ENCODE results near the gene PODXL. TPM values are rescaled to one million over a fixed set of nuclear protein-coding genes. Genes with fewer than 3 reads are reported as not detected.

PODXL gene
- total RNA-seq, 1 experiment from 2014 or later = 727 TPM

DNA sequence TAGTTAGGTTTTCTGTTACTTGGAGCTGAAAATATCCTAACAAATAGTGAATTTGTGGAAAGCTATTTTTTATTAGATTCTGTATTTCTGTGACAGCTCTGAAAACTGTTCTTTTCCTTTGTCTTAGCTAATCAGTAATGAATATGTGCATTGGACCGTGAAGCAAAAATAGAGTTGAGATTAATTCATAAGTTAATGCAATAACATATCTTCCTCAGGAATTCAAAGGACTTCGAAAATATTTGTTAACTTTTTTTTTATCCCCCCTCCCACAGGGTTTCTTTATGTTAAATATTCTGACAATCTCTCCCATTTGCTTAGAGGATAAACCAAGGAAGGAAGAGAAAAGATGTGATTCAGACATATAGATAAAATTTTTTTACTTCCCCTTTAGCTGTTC, 101.4 kb downstream of the PODXL start:
- no peak overlapping the region for H3K27ac Mint-ChIP-seq
- no peak overlapping the region for H2BK15ac ChIP-seq (ENCODE audit: low read depth, low read length)
- H3K14ac ChIP-seq (ENCODE audit: insufficient read depth, low read length) = no peak overlapping the region
- H3K27me3 Mint-ChIP-seq (ENCODE audit: low read depth) = no peaks in the 10 kb centered on the region
- H3T11ph ChIP-seq (ENCODE audit: low read length) = no peak overlapping the region
- H4K20me1 ChIP-seq (ENCODE audit: control insufficient read depth, insufficient read depth, insufficient read length) = no peaks in the 10 kb centered on the region
- H2AK5ac ChIP-seq (ENCODE audit: insufficient read length, low read length) = no peak overlapping the region
- no peaks in the 10 kb centered on the region for H3K9me3 ChIP-seq (ENCODE audit: control insufficient read depth, low read depth, low read length)
- H3K4ac ChIP-seq (ENCODE audit: low read depth, low read length) = no peak overlapping the region
- H3K4me3 Mint-ChIP-seq = no peak overlapping the region
- H3K56ac ChIP-seq (ENCODE audit: insufficient read length, low read depth, low read length) = no peak overlapping the region
- H3K4me1 Mint-ChIP-seq = peaks cover 0 to 2% of the 10 kb centered on the region in 2 experiments; a peak in 1 of 4 replicates
- no peak overlapping the region for H3K9ac ChIP-seq (ENCODE audit: extremely low read depth, insufficient read length, low read length)
- WGBS (ENCODE audit: extremely low coverage, insufficient read length, low lambda C conversion rate) = no CpG with 5 or more reads among the region's 2 CpGs
- peaks cover 0 to 8% (median 0%) of the 10 kb centered on the region in 3 experiments; a peak in 4 of 7 replicates for H3K36me3 Mint-ChIP-seq (ENCODE audit: insufficient read depth in 1 of 3, low read depth in 3 of 3)
- H3K27me3 ChIP-seq (ENCODE audit: insufficient read depth, low read length) = no peaks in the 10 kb centered on the region
- H4K91ac ChIP-seq (ENCODE audit: insufficient read length, low read depth, low read length) = no peak overlapping the region
- no peak overlapping the region for H2BK12ac ChIP-seq (ENCODE audit: insufficient read length, low read depth, low read length)
- H3K23ac ChIP-seq (ENCODE audit: insufficient read length, low read depth, low read length) = no peak overlapping the region
- no peak overlapping the region for H2BK20ac ChIP-seq (ENCODE audit: low read depth, low read length, poor library complexity, severe bottlenecking)
- no peak overlapping the region for H3K4me2 ChIP-seq (ENCODE audit: insufficient read depth, insufficient read length, low read length)
- H3K23me2 ChIP-seq (ENCODE audit: insufficient read length, low read depth, low read length, poor library complexity, severe bottlenecking) = no peaks in the 10 kb centered on the region
- H3K27ac ChIP-seq (ENCODE audit: insufficient read length, low read depth, low read length) = no peak overlapping the region
- no peaks in the 10 kb centered on the region for H3K4me1 ChIP-seq (ENCODE audit: insufficient read depth, low read length)
- H3K18ac ChIP-seq (ENCODE audit: insufficient read length, low read depth, low read length) = no peak overlapping the region
- H4K5ac ChIP-seq (ENCODE audit: insufficient read length, low read depth, low read length) = no peak overlapping the region
- no peak overlapping the region for H2BK120ac ChIP-seq (ENCODE audit: low read depth, low read length, poor library complexity, severe bottlenecking)
- no peaks in the 10 kb centered on the region for H3K79me2 ChIP-seq (ENCODE audit: insufficient read depth, low read length)
- no peak for DNase-seq
- H3K9me3 Mint-ChIP-seq = no peaks in the 10 kb centered on the region
- H2AFZ ChIP-seq (ENCODE audit: low read length) = no peak overlapping the region
- TF ChIP-seq CTCF (conservative IDR thresholded peaks at IDR 0.05) = no peak
- H2BK5ac ChIP-seq (ENCODE audit: insufficient read length, low read length) = no peak overlapping the region
- no peaks in the 10 kb centered on the region for H3K79me1 ChIP-seq (ENCODE audit: insufficient read depth, low read depth, low read length, poor library complexity, severe bottlenecking)
- H4K8ac ChIP-seq (replicated peaks; ENCODE audit: insufficient read length, low read depth, low read length) = no peak overlapping the region
